Measurements from ENCODE around the gene FRMPD1.

FRMPD1 gene

GRCh38 chr9:37778534-37778933, 127.8 kb downstream of the FRMPD1 start:
- DNase-seq (ENCODE audit: low read depth in 2 of 2), result no peak

GRCh38 chr9:37784291-37784615, 133.5 kb downstream of the FRMPD1 start:
- no peak for DNase-seq (ENCODE audit: low read depth in 2 of 2)

GRCh38 chr9:37784616-37785483, 134.1 kb downstream of the FRMPD1 start, which contains the start of gene EXOSC3:
TSS of gene EXOSC3 (minus strand) at chr9:37785064. CDS start at chr9:37785044, 20 bp downstream.
- DNase-seq (ENCODE audit: low read depth in 2 of 2), result peak; percentile 72 to 75

- no peak for DNase-seq (ENCODE audit: low read depth in 2 of 2)
These were observed 136.3 kb downstream of the FRMPD1 start for GRCh38 chr9:37787059-37787458.

GRCh38 chr9:37788332-37788731, 137.6 kb downstream of the FRMPD1 start:
- no peak for DNase-seq (ENCODE audit: low read depth in 2 of 2)

GRCh38 chr9:37790096-37790495, 139.3 kb downstream of the FRMPD1 start:
- DNase-seq (ENCODE audit: low read depth in 2 of 2), result no peak

- no peak for DNase-seq (ENCODE audit: low read depth in 2 of 2)
These were observed 141.4 kb downstream of the FRMPD1 start for GRCh38 chr9:37792122-37792521.

GRCh38 chr9:37796232-37796631, 145.5 kb downstream of the FRMPD1 start:
- DNase-seq (ENCODE audit: low read depth in 2 of 2), result no peak
